ENCODE measurements around the gene NGEF. TPM values are rescaled to one million over a fixed set of nuclear protein-coding genes. Genes with fewer than 3 reads are reported as not detected.
A peak's percentile ranks its signal among the peaks of the same experiment; 100 is the strongest.

The NGEF gene
- total RNA-seq, 2 experiments from 2014 or later = not detected

DNA sequence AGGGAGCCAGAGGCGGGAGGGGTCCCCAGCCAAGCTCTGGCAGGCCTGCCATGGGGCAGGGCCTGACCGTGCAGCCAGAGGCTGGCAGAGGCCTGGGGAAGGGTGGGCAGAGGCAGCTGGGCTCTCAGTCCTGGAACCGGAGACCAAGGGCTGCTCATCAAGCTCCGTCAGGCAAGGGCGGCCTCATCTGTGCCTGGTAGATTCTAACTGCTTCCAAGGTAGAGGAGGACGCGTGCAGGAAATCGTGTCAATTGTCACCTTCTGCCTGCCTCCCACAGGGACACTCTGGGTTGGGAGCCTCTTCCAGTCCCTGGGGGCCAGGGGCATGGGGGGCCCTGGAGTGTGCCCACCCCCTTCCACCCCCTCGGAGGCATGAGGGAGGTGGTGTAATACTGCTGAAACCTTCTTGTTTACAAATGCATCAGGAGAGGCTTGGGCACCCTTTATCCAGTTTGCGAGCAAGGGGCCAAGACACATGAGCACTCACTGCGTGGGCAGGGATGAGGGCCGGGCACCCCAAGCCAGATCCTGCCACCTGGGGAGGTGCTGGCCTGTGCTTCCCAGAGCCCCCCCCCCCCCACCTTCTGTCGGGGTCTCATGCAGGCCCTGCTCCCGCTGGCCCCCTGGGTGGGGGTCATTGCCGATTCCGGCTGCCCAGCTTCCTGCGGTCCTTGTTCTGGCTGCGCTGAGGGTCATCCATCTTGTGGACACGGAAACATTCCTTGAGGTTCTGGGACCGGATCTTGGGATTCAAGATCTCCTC lies 134.0 kb downstream of the NGEF start:
- no peaks in the 10 kb centered on the region for H3K36me3 Mint-ChIP-seq (ENCODE audit: low read depth)
- H3K27me3 Mint-ChIP-seq (ENCODE audit: low read depth) = peaks cover 11% of the 10 kb centered on the region
- CTCF ChIA-PET = no interaction called here
- ATAC-seq (no peak), DNase-seq (no peak)
- H3K4me1 Mint-ChIP-seq (ENCODE audit: low read depth) = peaks cover 8% of the 10 kb centered on the region
- no peak overlapping the region for H3K4me3 Mint-ChIP-seq
- POLR2A ChIA-PET = no interaction called here
- no peaks in the 10 kb centered on the region for H3K9me3 Mint-ChIP-seq (ENCODE audit: insufficient read depth)
- no peak overlapping the region for H3K27ac Mint-ChIP-seq

DNA sequence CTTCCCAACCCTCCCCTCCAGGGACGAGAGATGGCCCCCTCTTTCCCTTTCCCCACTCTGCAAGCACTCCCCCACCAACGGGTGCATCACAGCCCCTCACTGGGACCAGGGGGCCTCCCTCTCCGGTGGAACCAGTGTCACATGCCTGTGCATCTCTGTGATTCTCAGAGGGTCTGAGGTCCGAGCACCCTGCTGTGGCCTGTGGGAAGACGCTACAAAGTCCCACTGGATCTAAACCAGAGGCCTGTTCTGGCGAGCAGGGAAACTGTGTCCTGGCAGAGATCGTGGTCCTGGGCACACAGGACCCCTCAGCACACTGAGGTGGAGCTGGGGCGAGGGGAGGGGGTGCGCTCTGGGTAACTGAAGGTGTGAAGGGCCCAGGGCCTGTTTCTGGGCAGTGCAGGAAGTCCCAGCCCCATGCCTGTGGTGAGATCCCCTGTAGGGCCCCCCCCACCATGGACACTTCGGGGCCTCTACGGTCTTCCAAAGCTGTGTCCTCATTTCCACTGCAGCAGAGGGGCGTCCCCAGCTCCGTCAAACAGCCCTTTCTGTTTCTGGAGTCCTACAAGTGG lies 135.0 kb downstream of the NGEF start:
- DNase-seq (no peak), ATAC-seq (no peak)
- peaks cover 11% of the 10 kb centered on the region for H3K27me3 Mint-ChIP-seq (ENCODE audit: low read depth)
- H3K4me1 Mint-ChIP-seq (ENCODE audit: low read depth) = peaks cover 8% of the 10 kb centered on the region
- no peak overlapping the region for H3K4me3 Mint-ChIP-seq
- H3K27ac Mint-ChIP-seq = no peak overlapping the region
- ChIA-PET CTCF (no interaction called here), POLR2A (no interaction called here)
- no peaks in the 10 kb centered on the region for H3K36me3 Mint-ChIP-seq (ENCODE audit: low read depth)
- no peaks in the 10 kb centered on the region for H3K9me3 Mint-ChIP-seq (ENCODE audit: insufficient read depth)

DNA sequence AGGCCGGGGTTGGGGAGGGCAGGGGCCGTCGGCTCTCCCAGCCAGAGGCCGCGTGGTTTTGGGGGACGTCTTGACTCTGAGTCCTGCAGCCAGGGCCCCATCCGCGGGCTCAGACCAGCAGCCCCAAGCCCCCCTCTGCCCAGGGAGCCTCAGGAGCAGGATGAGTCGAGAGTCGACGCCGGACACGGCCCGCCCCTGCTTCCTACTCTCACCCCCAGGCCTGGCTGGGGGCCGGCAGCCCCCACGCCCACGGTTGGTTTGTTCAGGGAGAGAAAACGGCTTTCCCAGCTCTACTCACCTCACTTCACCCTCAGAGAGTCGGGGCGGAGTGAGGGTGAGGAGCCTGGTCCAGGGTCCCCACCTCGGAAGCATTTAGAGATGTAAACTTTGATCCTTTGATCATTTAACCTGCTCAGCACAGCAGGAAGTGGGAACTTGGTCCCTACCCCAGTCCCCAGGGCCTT lies 136.0 kb downstream of the NGEF start:
- H3K27me3 Mint-ChIP-seq (ENCODE audit: low read depth) = peaks cover 11% of the 10 kb centered on the region
- ChIA-PET POLR2A (no interaction called here), CTCF (no interaction called here)
- no peaks in the 10 kb centered on the region for H3K36me3 Mint-ChIP-seq (ENCODE audit: low read depth)
- ATAC-seq (no peak), DNase-seq (no peak)
- peaks cover 8% of the 10 kb centered on the region for H3K4me1 Mint-ChIP-seq (ENCODE audit: low read depth)
- no peaks in the 10 kb centered on the region for H3K9me3 Mint-ChIP-seq (ENCODE audit: insufficient read depth)
- no peak overlapping the region for H3K27ac Mint-ChIP-seq
- peak overlapping the region; percentile 22 for H3K4me3 Mint-ChIP-seq

DNA sequence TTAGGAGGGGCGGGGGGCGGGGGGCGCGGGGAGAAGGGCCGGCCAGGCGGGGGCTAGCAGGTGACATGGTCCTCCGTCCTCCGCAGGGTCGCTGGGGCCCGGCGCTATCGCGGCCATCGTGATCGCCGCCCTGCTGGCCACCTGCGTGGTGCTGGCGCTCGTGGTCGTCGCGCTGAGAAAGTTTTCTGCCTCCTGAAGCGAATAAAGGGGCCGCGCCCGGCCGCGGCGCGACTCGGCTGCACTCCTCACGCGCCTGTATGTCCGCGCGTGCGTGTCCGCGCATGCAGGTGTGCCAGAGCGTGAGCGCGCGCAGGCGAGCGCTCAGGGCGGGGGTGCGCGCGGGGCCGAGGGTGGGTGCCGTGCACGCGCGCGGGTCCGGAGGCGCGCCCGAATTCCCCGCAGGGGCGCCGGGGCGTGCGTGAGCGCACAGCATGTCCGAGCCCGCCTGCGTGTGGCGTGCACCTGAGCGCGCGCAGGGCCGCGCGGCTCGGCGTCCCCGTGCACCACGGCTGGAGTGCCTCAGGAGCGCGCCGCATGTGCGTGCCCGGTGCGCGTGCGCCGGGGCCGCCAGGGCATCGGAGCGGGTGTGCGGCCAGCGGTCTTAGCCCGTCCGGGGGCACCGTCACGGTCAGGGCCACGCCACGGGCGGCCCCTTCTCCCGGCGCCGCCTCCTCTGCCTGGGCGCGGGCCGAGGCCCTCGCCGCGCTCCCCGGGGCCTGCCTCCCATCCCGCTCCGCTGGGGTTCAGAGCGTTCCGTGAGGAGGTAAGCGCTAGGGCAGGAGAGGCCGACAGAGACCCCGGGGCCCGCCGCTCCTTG lies 136.7 kb downstream of the NGEF start:
- Mint-ChIP-seq H3K4me3 (peak overlapping the region; percentile 67), H3K36me3 (ENCODE audit: low read depth) (no peaks in the 10 kb centered on the region), H3K9me3 (ENCODE audit: insufficient read depth) (no peaks in the 10 kb centered on the region), H3K4me1 (ENCODE audit: low read depth) (peaks cover 8% of the 10 kb centered on the region), H3K27me3 (ENCODE audit: low read depth) (peaks cover 11% of the 10 kb centered on the region), H3K27ac (no peak overlapping the region)
- DNase-seq (peak; percentile 46), ATAC-seq (peak; percentile 63)
- ChIA-PET CTCF (no interaction called here), POLR2A (no interaction called here)

DNA sequence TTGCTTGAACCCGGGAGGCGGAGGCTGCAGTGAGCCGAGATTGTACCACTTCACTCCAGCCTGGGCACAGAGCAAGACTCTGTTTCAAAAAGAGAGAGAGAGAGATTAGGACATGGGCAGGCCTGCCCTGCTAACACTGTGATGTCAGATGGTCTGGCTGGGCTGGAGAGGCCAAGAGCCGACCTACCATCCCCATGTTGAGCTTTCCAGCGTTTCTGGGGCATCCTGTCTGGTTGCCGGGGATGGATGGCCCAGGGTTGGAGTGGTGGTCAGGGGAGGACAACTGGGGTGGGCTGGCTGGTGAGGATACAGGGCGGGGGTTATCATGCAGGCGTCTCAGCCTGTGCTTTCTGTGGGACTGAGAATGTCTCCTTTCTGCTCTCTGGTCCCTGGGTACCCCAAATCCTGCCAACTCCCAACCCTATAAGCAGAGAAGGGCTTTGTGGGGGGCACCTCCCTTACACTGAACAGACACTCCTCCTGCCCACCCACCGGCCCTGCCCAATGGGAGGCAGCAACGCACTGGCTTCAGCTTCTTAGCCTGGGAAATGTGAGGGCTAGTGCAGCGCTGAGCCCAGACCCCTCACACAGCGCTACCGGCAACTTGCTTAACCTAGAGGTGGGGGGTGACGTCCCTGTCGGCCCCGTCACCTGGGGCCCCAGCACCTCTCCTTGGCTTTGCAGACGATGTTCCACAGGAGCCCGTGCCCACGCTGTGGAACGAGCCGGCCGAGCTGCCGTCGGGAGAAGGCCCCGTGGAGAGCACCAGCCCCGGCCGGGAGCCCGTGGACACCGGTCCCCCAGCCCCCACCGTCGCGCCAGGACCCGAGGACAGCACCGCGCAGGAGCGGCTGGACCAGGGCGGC lies 137.6 kb downstream of the NGEF start:
- H3K36me3 Mint-ChIP-seq (ENCODE audit: low read depth) = no peaks in the 10 kb centered on the region
- DNase-seq (no peak), ATAC-seq (peak; percentile 4)
- H3K9me3 Mint-ChIP-seq (ENCODE audit: insufficient read depth) = no peaks in the 10 kb centered on the region
- peak overlapping the region; percentile 55 for H3K4me3 Mint-ChIP-seq
- POLR2A ChIA-PET = interaction anchor here (0.9 kb wide), 1 partner anchor 36 kb away, joined by 3 read pairs; no protein-coding TSS in a partner anchor
- H3K4me1 Mint-ChIP-seq (ENCODE audit: low read depth) = peaks cover 8% of the 10 kb centered on the region
- no peak overlapping the region for H3K27ac Mint-ChIP-seq
- CTCF ChIA-PET = no interaction called here
- H3K27me3 Mint-ChIP-seq (ENCODE audit: low read depth) = peaks cover 11% of the 10 kb centered on the region

DNA sequence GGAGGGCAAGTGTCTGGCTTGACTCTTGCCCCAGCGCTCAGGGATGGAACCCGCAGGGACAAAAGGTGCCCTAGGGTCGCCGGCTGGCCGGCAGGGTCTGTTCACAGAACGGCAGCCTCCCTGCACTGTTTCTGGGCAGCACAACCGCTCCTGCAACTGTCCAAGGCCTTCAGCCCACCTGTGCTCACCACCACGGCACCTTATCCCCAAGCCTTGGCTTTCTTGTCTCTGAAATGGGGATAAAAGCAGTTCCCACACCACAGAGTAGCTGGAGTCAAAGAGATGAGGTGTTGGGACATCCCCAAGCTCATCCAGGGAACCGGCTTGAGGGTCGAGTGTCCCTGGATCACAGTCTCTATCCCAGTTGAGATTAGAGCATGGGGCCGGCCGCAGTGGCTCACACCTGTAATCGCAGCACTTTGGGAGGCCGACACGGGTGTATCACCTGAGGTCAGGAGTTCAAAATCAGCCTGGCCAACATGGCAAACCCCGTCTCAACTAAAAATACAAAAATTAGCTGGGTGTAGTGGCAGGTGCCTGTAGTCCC lies 138.3 kb downstream of the NGEF start:
- no peaks in the 10 kb centered on the region for H3K9me3 Mint-ChIP-seq (ENCODE audit: insufficient read depth)
- peak overlapping the region; percentile 31 for H3K4me3 Mint-ChIP-seq
- no peak for ATAC-seq
- no peak for DNase-seq
- peaks cover 11% of the 10 kb centered on the region for H3K27me3 Mint-ChIP-seq (ENCODE audit: low read depth)
- CTCF ChIA-PET = interaction anchor here (0.6 kb wide), 1 partner anchor 65 kb away, joined by 3 read pairs; no protein-coding TSS in a partner anchor
- no peak overlapping the region for H3K27ac Mint-ChIP-seq
- H3K4me1 Mint-ChIP-seq (ENCODE audit: low read depth) = peaks cover 8% of the 10 kb centered on the region
- POLR2A ChIA-PET = interaction anchor here (0.6 to 0.9 kb wide), 2 partner anchors 35 to 93 kb away, joined by 3 read pairs; no protein-coding TSS in a partner anchor
- H3K36me3 Mint-ChIP-seq (ENCODE audit: low read depth) = no peaks in the 10 kb centered on the region

DNA sequence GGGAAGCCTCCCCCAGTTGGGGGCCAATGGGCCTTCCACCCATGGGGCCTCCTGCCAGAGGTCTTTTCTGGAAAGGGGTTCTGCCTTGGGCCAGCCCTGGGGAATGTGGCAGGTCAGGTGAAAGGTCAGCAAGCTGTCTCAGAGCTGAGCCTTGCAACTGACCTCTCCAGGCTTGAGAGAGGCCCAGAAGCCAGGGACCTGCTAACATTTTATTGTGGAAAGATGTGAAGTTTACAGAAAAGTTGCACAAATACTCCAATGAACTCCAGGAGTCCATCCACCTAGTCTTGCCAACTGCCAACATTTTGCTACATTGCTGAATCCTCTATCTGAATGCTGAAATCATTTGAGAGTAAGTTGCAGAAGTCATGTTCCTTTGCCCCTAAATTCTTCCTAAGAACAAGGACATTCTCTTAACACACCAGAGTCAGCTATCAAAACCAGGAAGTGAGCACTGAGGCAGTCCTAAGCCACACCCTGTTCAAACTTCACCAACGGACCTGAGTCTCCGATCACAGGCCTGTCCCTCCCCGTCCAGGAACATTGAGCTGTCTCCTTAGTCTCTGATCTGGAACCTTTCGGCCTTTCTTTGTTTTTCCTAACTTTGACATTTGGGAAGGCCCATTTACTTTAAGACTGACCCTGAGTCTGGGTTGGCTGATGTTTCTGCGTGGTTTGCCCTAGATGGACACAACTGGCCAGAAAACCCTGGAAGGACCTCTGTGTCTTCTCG lies 139.0 kb downstream of the NGEF start:
- CTCF ChIA-PET = interaction anchor here (0.6 kb wide), 2 partner anchors 65 to 180 kb away, joined by 3 read pairs; no protein-coding TSS in a partner anchor
- no peaks in the 10 kb centered on the region for H3K36me3 Mint-ChIP-seq (ENCODE audit: low read depth)
- H3K9me3 Mint-ChIP-seq (ENCODE audit: insufficient read depth) = no peaks in the 10 kb centered on the region
- H3K27me3 Mint-ChIP-seq (ENCODE audit: low read depth) = peaks cover 11% of the 10 kb centered on the region
- H3K27ac Mint-ChIP-seq = no peak overlapping the region
- no peak for ATAC-seq
- H3K4me3 Mint-ChIP-seq = no peak overlapping the region
- POLR2A ChIA-PET = interaction anchor here (0.6 to 0.9 kb wide), 2 partner anchors 35 to 94 kb away, joined by 3 read pairs; no protein-coding TSS in a partner anchor
- peaks cover 8% of the 10 kb centered on the region for H3K4me1 Mint-ChIP-seq (ENCODE audit: low read depth)
- no peak for DNase-seq

DNA sequence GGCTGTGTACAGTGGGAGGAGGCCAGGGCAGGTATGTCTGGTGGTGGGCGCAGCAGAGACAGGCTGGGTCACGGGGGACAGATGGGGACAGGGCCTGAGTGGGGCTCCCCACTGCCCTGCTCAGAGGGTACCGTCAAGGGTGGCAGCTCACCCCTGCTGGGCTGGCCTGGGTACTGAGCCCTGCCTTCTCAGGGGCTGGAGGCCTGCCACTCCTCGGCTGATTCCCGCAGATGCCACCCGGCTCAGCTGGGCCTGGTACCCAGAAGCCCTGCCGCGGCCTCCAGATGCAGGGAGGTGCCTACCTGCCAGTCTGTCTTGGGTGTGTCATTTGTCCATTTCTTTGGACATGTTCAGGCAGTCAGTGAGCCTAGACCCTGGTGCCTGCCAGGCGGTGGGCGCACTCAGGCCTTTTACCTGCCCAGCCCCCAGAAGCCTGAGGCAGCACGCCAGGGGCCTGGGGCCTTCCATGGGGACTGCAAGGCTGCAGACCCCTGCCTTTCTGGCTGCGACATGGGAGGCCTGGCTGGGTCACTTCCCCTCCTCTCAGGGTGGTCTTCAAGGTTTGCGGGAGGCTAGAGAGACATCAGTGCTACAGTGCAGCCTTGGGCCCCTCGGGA lies 139.7 kb downstream of the NGEF start:
- CTCF ChIA-PET = interaction anchor here (0.6 kb wide), 1 partner anchor 181 kb away, joined by 3 read pairs; no protein-coding TSS in a partner anchor
- ATAC-seq (no peak), DNase-seq (no peak)
- H3K27ac Mint-ChIP-seq = no peak overlapping the region
- H3K27me3 Mint-ChIP-seq (ENCODE audit: low read depth) = peaks cover 11% of the 10 kb centered on the region
- H3K4me3 Mint-ChIP-seq = no peak overlapping the region
- H3K4me1 Mint-ChIP-seq (ENCODE audit: low read depth) = peaks cover 8% of the 10 kb centered on the region
- no peaks in the 10 kb centered on the region for H3K36me3 Mint-ChIP-seq (ENCODE audit: low read depth)
- H3K9me3 Mint-ChIP-seq (ENCODE audit: insufficient read depth) = no peaks in the 10 kb centered on the region
- POLR2A ChIA-PET = no interaction called here

DNA sequence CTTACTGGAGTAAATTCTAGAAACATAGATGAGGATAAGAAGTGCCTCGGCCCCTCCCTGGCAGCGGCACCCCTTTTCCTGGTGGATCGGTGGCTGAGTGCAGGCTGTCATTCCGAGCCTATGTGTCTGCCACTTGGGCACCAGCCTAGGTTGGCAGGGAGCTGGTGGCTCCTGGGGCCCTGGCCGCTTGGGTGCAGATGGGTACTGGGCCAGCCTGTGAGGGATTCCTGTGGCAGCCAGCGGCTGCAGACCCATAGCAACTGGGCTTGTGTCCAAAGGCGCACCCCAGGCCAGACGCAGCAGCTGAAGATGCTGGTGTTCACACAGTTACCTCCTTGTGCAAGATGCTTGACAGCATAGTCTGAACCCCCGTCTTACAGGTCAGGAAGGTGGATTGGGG lies 140.2 kb downstream of the NGEF start:
- no peak for DNase-seq
- Mint-ChIP-seq H3K36me3 (ENCODE audit: low read depth) (no peaks in the 10 kb centered on the region), H3K4me1 (ENCODE audit: low read depth) (peaks cover 8% of the 10 kb centered on the region), H3K4me3 (no peak overlapping the region), H3K27me3 (ENCODE audit: low read depth) (peaks cover 11% of the 10 kb centered on the region), H3K27ac (no peak overlapping the region), H3K9me3 (ENCODE audit: insufficient read depth) (no peaks in the 10 kb centered on the region)
- POLR2A ChIA-PET = no interaction called here
- ATAC-seq = no peak
- CTCF ChIA-PET = no interaction called here

DNA sequence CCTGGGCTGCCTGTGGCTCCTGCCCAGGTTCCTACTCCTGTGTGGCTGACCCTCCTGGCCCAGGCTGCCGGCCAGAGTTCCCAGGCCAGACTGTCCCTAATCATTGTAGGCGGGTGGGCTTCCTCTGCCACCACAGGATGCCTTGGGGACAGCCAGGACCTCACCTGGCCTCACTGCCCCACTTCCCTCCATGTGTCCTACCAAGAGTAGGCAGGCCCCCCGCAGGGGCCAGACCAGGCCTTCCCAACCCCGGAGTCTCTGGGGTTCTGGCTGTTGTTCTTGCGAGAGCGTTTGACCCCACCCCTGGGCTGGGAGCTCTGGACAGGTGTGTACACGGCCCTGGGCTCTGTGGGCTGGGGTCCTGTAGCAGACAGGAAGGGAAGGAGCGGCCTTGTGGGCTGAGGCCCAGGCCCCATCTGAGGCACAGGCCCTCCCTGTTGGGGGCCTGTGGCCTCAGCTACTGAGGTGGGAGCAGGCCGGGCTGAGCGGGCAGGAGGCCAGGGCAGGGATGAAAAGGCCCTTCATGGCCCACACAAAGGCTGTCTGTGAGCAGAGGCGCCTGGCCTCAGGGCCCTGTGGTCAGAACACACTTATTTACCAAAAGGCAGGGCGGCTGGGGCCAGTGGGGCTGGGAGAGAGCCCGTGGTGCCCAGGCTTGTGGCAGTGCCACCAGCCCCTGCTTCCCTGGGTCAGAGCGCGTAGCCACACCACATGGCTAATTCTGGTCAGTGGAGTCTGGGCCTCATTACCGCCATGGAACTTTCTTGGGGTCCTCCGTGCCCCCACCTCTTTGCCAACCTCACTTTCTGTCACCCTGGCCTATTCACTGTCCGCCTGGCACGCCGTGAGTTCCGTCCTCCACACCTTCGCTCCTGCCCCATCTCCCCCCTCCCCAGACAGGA lies 141.0 kb downstream of the NGEF start:
- ChIA-PET CTCF (no interaction called here), POLR2A (no interaction called here)
- no peaks in the 10 kb centered on the region for H3K9me3 Mint-ChIP-seq (ENCODE audit: insufficient read depth)
- H3K4me1 Mint-ChIP-seq (ENCODE audit: low read depth) = peaks cover 8% of the 10 kb centered on the region
- peaks cover 7% of the 10 kb centered on the region for H3K27me3 Mint-ChIP-seq (ENCODE audit: low read depth)
- no peak overlapping the region for H3K4me3 Mint-ChIP-seq
- DNase-seq (no peak), ATAC-seq (no peak)
- H3K36me3 Mint-ChIP-seq (ENCODE audit: low read depth) = no peaks in the 10 kb centered on the region
- no peak overlapping the region for H3K27ac Mint-ChIP-seq
